ENCODE results near the gene MDC1. TPM values are rescaled to one million over a fixed set of nuclear protein-coding genes. Genes with fewer than 3 reads are reported as not detected.

The MDC1 gene
- total RNA-seq, 1 donor from 2014 or later = 51.7 TPM

DNA sequence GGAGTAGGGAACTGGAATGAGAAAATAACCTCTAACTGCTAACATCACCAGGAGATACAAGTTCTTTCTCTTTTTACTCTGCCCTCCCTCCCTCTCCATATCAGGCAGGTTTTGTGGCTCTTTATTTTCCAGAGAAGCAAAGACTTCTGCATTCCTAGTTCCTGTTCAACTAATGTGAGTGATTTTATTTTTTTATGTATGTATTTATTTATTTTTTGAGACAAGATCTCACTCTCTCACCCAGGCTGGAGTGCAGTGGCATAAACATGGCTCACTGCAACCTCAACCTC, 33.2 kb upstream of the MDC1 start:
- H3K4me1 Mint-ChIP-seq (ENCODE audit: unreplicated experiment) = peaks cover 21% of the 10 kb centered on the region

DNA sequence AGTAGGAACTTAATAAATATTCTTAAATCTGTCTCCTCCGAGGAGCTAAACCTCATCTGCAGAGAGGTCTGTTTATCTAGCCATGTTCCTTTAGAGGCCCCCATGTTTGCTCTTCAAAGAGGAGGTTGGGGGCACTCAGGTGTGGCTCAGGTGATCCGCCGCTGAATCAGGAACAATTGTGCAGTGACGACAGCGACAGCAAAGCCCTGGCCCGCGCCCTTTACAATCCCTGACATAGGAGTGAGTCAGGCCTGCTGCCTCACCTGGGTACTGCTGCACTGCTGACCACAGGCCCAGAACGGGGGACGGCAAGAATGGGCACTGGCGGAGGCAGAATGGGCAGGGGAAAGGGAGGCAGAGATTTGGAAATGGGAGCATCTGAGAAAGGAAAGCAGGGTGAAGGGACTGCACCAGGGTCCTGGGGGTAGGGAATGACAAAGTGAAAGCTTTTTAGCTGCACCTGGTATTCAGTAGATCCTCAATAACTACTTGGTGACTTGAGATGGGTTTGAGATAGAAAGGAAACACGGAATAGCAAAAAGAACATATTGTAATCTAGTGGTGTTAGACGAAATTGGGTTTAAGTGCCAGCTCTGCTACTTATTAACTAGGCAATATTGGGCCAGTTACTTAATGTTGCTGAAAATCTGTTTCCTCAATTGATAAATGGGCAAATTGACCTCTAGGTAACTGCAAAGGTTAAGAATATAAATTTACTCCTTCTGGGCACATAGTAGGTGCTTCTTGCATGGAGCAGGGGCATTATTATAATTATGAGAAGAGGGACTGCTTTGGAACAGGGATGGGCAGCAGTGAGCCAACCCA, 32.7 kb upstream of the MDC1 start:
- Mint-ChIP-seq H3K4me3 (ENCODE audit: unreplicated experiment) (no peak overlapping the region), H3K36me3 (ENCODE audit: low read depth, unreplicated experiment) (no peaks in the 10 kb centered on the region), H3K27me3 (ENCODE audit: unreplicated experiment) (no peaks in the 10 kb centered on the region), H3K27ac (ENCODE audit: unreplicated experiment) (no peak overlapping the region), H3K9me3 (ENCODE audit: unreplicated experiment) (no peaks in the 10 kb centered on the region), H3K4me1 (ENCODE audit: unreplicated experiment) (peaks cover 21% of the 10 kb centered on the region)
- no peak for DNase-seq (ENCODE audit: low spot score)
- TF ChIP-seq CTCF (IDR thresholded peaks at IDR 0.05; ENCODE audit: unreplicated experiment) = no peak

More for the DNA sequence above, 33.2 kb upstream of the MDC1 start:
- no peaks in the 10 kb centered on the region for H3K9me3 Mint-ChIP-seq (ENCODE audit: unreplicated experiment)
- TF ChIP-seq CTCF (IDR thresholded peaks at IDR 0.05; ENCODE audit: unreplicated experiment) = no peak
- H3K27me3 Mint-ChIP-seq (ENCODE audit: unreplicated experiment) = no peaks in the 10 kb centered on the region
- H3K27ac Mint-ChIP-seq (ENCODE audit: unreplicated experiment) = no peak overlapping the region
- DNase-seq (ENCODE audit: low spot score) = no peak
- H3K4me3 Mint-ChIP-seq (ENCODE audit: unreplicated experiment) = no peak overlapping the region
- H3K36me3 Mint-ChIP-seq (ENCODE audit: low read depth, unreplicated experiment) = no peaks in the 10 kb centered on the region

- H3K36me3 Mint-ChIP-seq (ENCODE audit: low read depth, unreplicated experiment) = no peaks in the 10 kb centered on the region
- no peak overlapping the region for H3K4me3 Mint-ChIP-seq (ENCODE audit: unreplicated experiment)
- TF ChIP-seq CTCF (IDR thresholded peaks at IDR 0.05; ENCODE audit: unreplicated experiment) = no peak
- no peak for DNase-seq (ENCODE audit: low spot score)
- H3K9me3 Mint-ChIP-seq (ENCODE audit: unreplicated experiment) = no peaks in the 10 kb centered on the region
- no peak overlapping the region for H3K27ac Mint-ChIP-seq (ENCODE audit: unreplicated experiment)
- no peaks in the 10 kb centered on the region for H3K27me3 Mint-ChIP-seq (ENCODE audit: unreplicated experiment)
- H3K4me1 Mint-ChIP-seq (ENCODE audit: unreplicated experiment) = peaks cover 21% of the 10 kb centered on the region
Measured at GRCh38 chr6:30748851-30749540, 31.9 kb upstream of the MDC1 start.

DNA sequence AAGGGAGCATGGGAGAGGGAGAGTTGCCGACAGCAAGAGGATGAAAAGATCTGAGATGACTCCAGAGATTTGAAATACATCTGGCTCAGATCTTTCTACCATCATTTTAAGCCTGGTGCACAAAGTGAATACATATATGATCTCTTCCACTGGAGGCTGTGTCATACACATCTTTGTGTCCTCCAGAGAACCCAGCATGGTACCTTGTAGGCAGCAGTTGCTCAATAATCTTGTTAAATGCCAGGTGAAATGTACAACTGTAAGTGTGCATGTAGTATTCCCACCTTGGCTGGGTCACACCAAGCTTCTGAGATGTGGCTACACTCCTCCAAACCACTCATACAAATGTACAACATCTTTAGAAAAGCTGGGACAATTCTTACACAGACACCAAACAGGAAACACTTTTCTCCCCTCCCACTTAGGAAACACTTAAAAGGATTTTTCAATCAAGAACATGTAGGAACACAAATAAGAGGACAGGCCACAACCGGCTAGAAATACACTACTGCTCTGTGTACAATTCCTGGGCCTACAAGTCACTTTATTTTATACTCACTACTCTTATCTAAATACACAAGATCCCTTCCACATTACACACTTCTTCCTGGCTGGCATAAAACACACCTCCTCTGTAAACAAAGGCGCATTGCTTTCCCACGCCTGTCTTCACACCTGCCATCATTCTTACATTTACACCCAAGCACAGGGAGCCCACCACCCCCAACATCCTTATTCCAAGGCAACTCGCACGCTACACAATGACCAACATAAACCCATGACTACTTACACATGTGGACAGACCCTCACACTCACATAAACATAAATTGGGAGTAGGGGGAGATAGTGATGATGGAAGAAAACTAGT, 31.1 kb upstream of the MDC1 start:
- peaks cover 24% of the 10 kb centered on the region for H3K4me1 Mint-ChIP-seq (ENCODE audit: unreplicated experiment)
- no peak for DNase-seq (ENCODE audit: low spot score)
- no peak overlapping the region for H3K4me3 Mint-ChIP-seq (ENCODE audit: unreplicated experiment)
- H3K36me3 Mint-ChIP-seq (ENCODE audit: low read depth, unreplicated experiment) = no peaks in the 10 kb centered on the region
- H3K27ac Mint-ChIP-seq (ENCODE audit: unreplicated experiment) = peak overlapping the region; percentile 33
- H3K27me3 Mint-ChIP-seq (ENCODE audit: unreplicated experiment) = no peaks in the 10 kb centered on the region
- no peak for TF ChIP-seq CTCF (IDR thresholded peaks at IDR 0.05; ENCODE audit: unreplicated experiment)
- no peaks in the 10 kb centered on the region for H3K9me3 Mint-ChIP-seq (ENCODE audit: unreplicated experiment)
